CD14-positive monocyte (primary cell): ENCODE measurements around the gene MAP7. TPM values are rescaled to one million over a fixed set of nuclear protein-coding genes. Genes with fewer than 3 reads are reported as not detected.

Source experiments
- DNase-seq, 3 donors: peaks; one replicate each; pipeline ENCODE4 v3.0.0-alpha.2; 2011 to 2022
- H2AFZ ChIP-seq: 2 replicates; pipeline ENCODE4 v1.6.0; 2012; ENCODE audit warnings: mild to moderate bottlenecking, low read depth, low read length, inconsistent platforms; ENCODE audit not compliant: insufficient read depth, poor library complexity, severe bottlenecking
- H3K27ac ChIP-seq, 2 donors: 1 replicate in 1 of 2; 2 replicates in 1 of 2; pipeline ENCODE4 v1.5.1; 2012 to 2013; ENCODE audit warnings: low read length in 2 of 2, control low read depth in 1 of 2, inconsistent platforms in 1 of 2, low read depth in 1 of 2, mild to moderate bottlenecking in 1 of 2
- H3K27me3 ChIP-seq, 2 donors: one replicate each; pipeline versions ENCODE4 v1.6.0 to v1.6.1; 2011 to 2013; ENCODE audit warnings: low read length in 2 of 2; ENCODE audit not compliant: control insufficient read depth in 2 of 2, insufficient read depth in 2 of 2
- H3K36me3 ChIP-seq, 2 donors: replicated peaks in 1 of 2; 1 replicate in 1 of 2; 2 replicates in 1 of 2; pipeline versions ENCODE4 v1.5.1 to v1.6.1; 2012 to 2013; ENCODE audit warnings: low read length in 2 of 2, control low read depth in 1 of 2, inconsistent platforms in 1 of 2, mild to moderate bottlenecking in 1 of 2; ENCODE audit not compliant: insufficient read depth in 2 of 2, control insufficient read depth in 1 of 2
- H3K4me1 ChIP-seq, 2 donors: 1 replicate in 1 of 2; 2 replicates in 1 of 2; pipeline versions ENCODE4 v1.5.1 to v1.6.1; 2012 to 2013; ENCODE audit warnings: low read length in 2 of 2, control low read depth in 1 of 2, inconsistent platforms in 1 of 2, mild to moderate bottlenecking in 1 of 2, moderate library complexity in 1 of 2; ENCODE audit not compliant: insufficient read depth in 2 of 2, control insufficient read depth in 1 of 2
- H3K4me2 ChIP-seq: replicated peaks from 2 replicates; pipeline ENCODE3; 2012; ENCODE audit warnings: low read length, moderate library complexity, mild to moderate bottlenecking; ENCODE audit not compliant: poor library complexity, severe bottlenecking; ENCODE audit errors: extremely low read depth
- H3K4me3 ChIP-seq, 3 experiments: fragments of 200-600 bp in 1 of 3; sonication (generic) in 1 of 3; replicated peaks in 1 of 3; 1 replicate in 2 of 3; 2 replicates in 1 of 3; pipeline ENCODE4 v1.5.1; 2011 to 2013; ENCODE audit warnings: low read length in 3 of 3, mild to moderate bottlenecking in 3 of 3, control low read depth in 2 of 3, low read depth in 2 of 3, inconsistent platforms in 1 of 3, moderate library complexity in 1 of 3
- H3K79me2 ChIP-seq: 2 replicates; pipeline ENCODE4 v1.6.0; 2012; ENCODE audit warnings: mild to moderate bottlenecking, control low read depth, inconsistent platforms, low read length, moderate library complexity; ENCODE audit not compliant: insufficient read depth
- H3K9ac ChIP-seq: 2 replicates; pipeline ENCODE4 v1.6.0; 2017; ENCODE audit warnings: low read length, mild to moderate bottlenecking; ENCODE audit not compliant: insufficient read depth, poor library complexity, severe bottlenecking
- H3K9me3 ChIP-seq, 2 donors: replicated peaks in 1 of 2; 1 replicate in 1 of 2; 2 replicates in 1 of 2; pipeline versions ENCODE4 v1.5.1 to v1.6.1; 2012 to 2013; ENCODE audit warnings: low read length in 2 of 2, control low read depth in 1 of 2; ENCODE audit not compliant: control insufficient read depth in 1 of 2, insufficient read depth in 1 of 2
- H4K20me1 ChIP-seq: 2 replicates; pipeline ENCODE4 v1.6.0; 2012; ENCODE audit warnings: mild to moderate bottlenecking, low read length, control low read depth, moderate library complexity; ENCODE audit not compliant: insufficient read depth
- H3K27ac Mint-ChIP-seq, 7 donors: one replicate each; pipeline ENCODE4 v1.8.0; 2020; ENCODE audit warnings: mild to moderate bottlenecking in 7 of 7, mixed read lengths in 7 of 7, moderate library complexity in 6 of 7, inconsistent platforms in 2 of 7
- H3K27me3 Mint-ChIP-seq, 3 donors: one replicate each; pipeline ENCODE4 v1.8.0; 2021 to 2022; ENCODE audit warnings: low read depth in 3 of 3, mild to moderate bottlenecking in 3 of 3, mixed read lengths in 3 of 3, moderate library complexity in 3 of 3, inconsistent platforms in 1 of 3
- H3K36me3 Mint-ChIP-seq, 2 donors: one replicate each; pipeline ENCODE4 v1.8.0; 2020; ENCODE audit warnings: mixed read lengths in 2 of 2, inconsistent platforms in 1 of 2, mild to moderate bottlenecking in 1 of 2
- H3K4me1 Mint-ChIP-seq: one replicate; pipeline ENCODE4 v1.8.0; 2020; ENCODE audit warnings: mild to moderate bottlenecking, mixed read lengths
- H3K4me3 Mint-ChIP-seq, 2 donors: one replicate each; pipeline ENCODE4 v1.8.0; 2020; ENCODE audit warnings: mild to moderate bottlenecking in 2 of 2, mixed read lengths in 2 of 2, moderate library complexity in 1 of 2
- H3K9me3 Mint-ChIP-seq, 7 donors: one replicate each; pipeline ENCODE4 v1.8.0; 2020 to 2022; ENCODE audit warnings: mixed read lengths in 7 of 7, mild to moderate bottlenecking in 6 of 7, moderate library complexity in 6 of 7, inconsistent platforms in 2 of 7
- CTCF ChIP-seq: fragments of 200-600 bp; IDR thresholded peaks from one replicate; pipeline ENCODE4 v1.8.0; 2022; ENCODE audit warnings: antibody characterized with exemption, mild to moderate bottlenecking
- WGBS: methylation state at CpG from one replicate; pipeline ENCODE4 v1.1.5; 2013; ENCODE audit warnings: missing lambda C conversion rate; ENCODE audit not compliant: insufficient coverage; 5-methylcytosine and 5-hydroxymethylcytosine counted together
- intact Hi-C, 2 donors: fragments of 100-400 bp; cut with micrococcal nuclease; formaldehyde crosslinking; loops; one replicate each; pipeline versions ENCODE4 v1.15.0 to v1.15.1; 2023
- polyA plus RNA-seq, 3 donors: library from polyadenylated mRNA; depleted of rRNA in 1 of 3; unstranded in 2 of 3; stranded (reverse) in 1 of 3; fragments of 300-500 nt in 2 of 3; fragments of >200 nt in 1 of 3; fragmentation: Illumina TruSeq in 2 of 3; gene quantifications; 1 replicate in 2 of 3; 2 replicates in 1 of 3; pipeline ENCODE4 v1.2.3, GENCODE V29; 2012 to 2021

Gene MAP7
- polyA plus RNA-seq, 3 donors: 0.67 to 1.6 (median 1.2) TPM

- Histone ChIP-seq H3K9ac (no peak overlapping the region), H3K4me2 (no peak overlapping the region), H3K9me3 (no peaks in the 10 kb centered on the region), H3K27ac (no peak overlapping the region), H3K36me3 (no peaks in the 10 kb centered on the region), H2AFZ (peak overlapping the region; percentile 41), H3K4me3 (no peak overlapping the region), H3K4me1 (peaks cover 17 to 25% of the 10 kb centered on the region in 2 donors), H3K27me3 (no peaks in the 10 kb centered on the region), H3K79me2 (no peaks in the 10 kb centered on the region), H4K20me1 (no peaks in the 10 kb centered on the region)
- Mint-ChIP-seq H3K27ac (no peak overlapping the region), H3K4me1 (peaks cover 23% of the 10 kb centered on the region), H3K4me3 (no peak overlapping the region), H3K9me3 (no peaks in the 10 kb centered on the region), H3K36me3 (no peaks in the 10 kb centered on the region), H3K27me3 (peaks cover 0 to 1% (median 0%) of the 10 kb centered on the region in 3 donors)
- TF ChIP-seq CTCF: no peak
- no peak for DNase-seq
- intact Hi-C loops: no loop called here
Measured at GRCh38 chr6:136502786-136503185, 47.4 kb downstream of the MAP7 start.

- DNase-seq: no peak
- Mint-ChIP-seq H3K27ac (peak overlapping the region in 1 of 7 donors; percentile 4), H3K4me1 (peaks cover 23% of the 10 kb centered on the region)
Measured at GRCh38 chr6:136501514-136501913, 48.7 kb downstream of the MAP7 start.

More at GRCh38 chr6:136501514-136501913, 48.7 kb downstream of the MAP7 start:
- Mint-ChIP-seq H3K27me3 (peaks cover 0 to 1% (median 0%) of the 10 kb centered on the region in 3 donors), H3K4me3 (no peak overlapping the region), H3K9me3 (no peaks in the 10 kb centered on the region), H3K36me3 (no peaks in the 10 kb centered on the region)
- Histone ChIP-seq H4K20me1 (no peaks in the 10 kb centered on the region), H3K27me3 (no peaks in the 10 kb centered on the region), H3K36me3 (no peaks in the 10 kb centered on the region), H3K27ac (no peak overlapping the region), H3K4me1 (peaks cover 17 to 25% of the 10 kb centered on the region in 2 donors), H3K4me3 (no peak overlapping the region), H3K9me3 (no peaks in the 10 kb centered on the region), H3K4me2 (no peak overlapping the region), H3K79me2 (no peaks in the 10 kb centered on the region), H2AFZ (no peak overlapping the region), H3K9ac (no peak overlapping the region)
- no CpG with 5 or more reads among the region's 2 CpGs for WGBS
- TF ChIP-seq CTCF: no peak
- intact Hi-C loops: no loop called here
